ENCODE data around the gene ANGPTL7. TPM values are rescaled to one million over a fixed set of nuclear protein-coding genes. Genes with fewer than 3 reads are reported as not detected.

ANGPTL7 gene
- polyA plus RNA-seq, 2 of the 4 experiments (the other 2 are of a cell fraction), result not detected

- TF ChIP-seq, protein P1, sequence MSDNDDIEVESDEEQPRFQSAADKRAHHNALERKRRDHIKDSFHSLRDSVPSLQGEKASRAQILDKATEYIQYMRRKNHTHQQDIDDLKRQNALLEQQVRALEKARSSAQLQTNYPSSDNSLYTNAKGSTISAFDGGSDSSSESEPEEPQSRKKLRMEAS (IDR thresholded peaks at IDR 0.05), result no peak
- TF ChIP-seq TFCP2L1 (CRISPR knock-in tag; IDR thresholded peaks at IDR 0.05) (no peak), RFX5 (IDR thresholded peaks at IDR 0.05) (no peak), CBX2 (IDR thresholded peaks at IDR 0.05; ENCODE audit: borderline replicate concordance, low read depth) (no peak)
These were observed 13.7 kb upstream of the ANGPTL7 start (continued) for GRCh38 chr1:11175461-11175860.

DNA sequence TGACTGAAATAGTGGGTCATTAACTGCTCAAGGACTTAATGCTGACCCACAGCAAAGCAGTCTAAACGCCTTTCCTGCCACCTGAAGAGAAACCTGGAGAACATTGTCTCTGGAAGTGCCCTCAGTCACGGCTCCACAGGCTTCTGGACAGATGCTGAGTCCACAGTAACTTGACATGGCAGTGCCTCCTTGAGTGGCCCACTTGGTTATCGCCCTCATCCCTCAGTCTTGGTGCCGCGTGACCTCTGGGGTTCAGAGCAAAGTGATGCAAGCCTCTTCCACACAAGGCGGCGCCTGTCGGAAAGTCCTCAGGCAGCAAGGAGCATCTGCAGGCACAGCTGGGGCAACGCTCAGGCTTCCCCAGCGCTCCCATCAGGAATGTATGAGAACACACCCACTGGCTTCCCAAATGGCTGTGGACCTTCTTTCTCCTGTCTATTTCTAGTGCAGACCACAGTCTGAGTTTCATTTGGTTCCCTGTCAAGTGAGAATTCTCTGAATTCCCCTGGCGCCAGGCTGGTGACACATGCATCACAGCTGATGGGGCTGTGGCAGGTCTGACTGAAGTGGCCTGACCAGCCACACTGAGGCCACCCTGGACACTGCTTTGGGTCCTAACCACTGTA, 13.0 kb upstream of the ANGPTL7 start:
- FAIRE-seq (no peak), DNase-seq (ENCODE audit: low read depth in 1 of 2, low spot score in 1 of 2) (no peak), ATAC-seq (no peak)
- CTCF ChIA-PET, result no interaction called here
- POLR2A ChIA-PET, result no interaction called here
- Histone ChIP-seq H3K4me3 (no peak overlapping the region), H3K9me3 (no peaks in the 10 kb centered on the region), H3K27ac (no peak overlapping the region), H3K4me2 (no peak overlapping the region), H3K4me1 (no peaks in the 10 kb centered on the region)
- TF ChIP-seq CHD4 (IDR thresholded peaks at IDR 0.05; ENCODE audit: borderline replicate concordance), result no peak
- TF ChIP-seq SMC3 (IDR thresholded peaks at IDR 0.05), result no peak
- no peak for TF ChIP-seq HES2 (IDR thresholded peaks at IDR 0.05)
- TF ChIP-seq JUN (IDR thresholded peaks at IDR 0.05), result no peak
- 83% methylated on average over 3 of the region's 11 CpGs for WGBS (ENCODE audit: missing lambda C conversion rate)

GRCh38 chr1:11178021-11179015, 10.8 kb upstream of the ANGPTL7 start:
- Histone ChIP-seq H3K9me3 (no peaks in the 10 kb centered on the region), H3K4me1 (no peaks in the 10 kb centered on the region), H3K4me3 (no peak overlapping the region), H3K4me2 (no peak overlapping the region), H3K27ac (no peak overlapping the region)
- no peak for DNase-seq (ENCODE audit: low read depth in 1 of 2, low spot score in 1 of 2)
- no peak for ATAC-seq
- no peak for FAIRE-seq
- ChIA-PET CTCF (interaction anchor here (1.2 to 1.3 kb wide), 2 partner anchors 10 to 20 kb away, joined by 3 read pairs; no protein-coding TSS in a partner anchor), POLR2A (no interaction called here)
- TF ChIP-seq RCOR1 (IDR thresholded peaks at IDR 0.05; ENCODE audit: low read depth, low read length) (no peak), TP53 (CRISPR knock-in tag; IDR thresholded peaks at IDR 0.05) (no peak), PBX3 (IDR thresholded peaks at IDR 0.05) (no peak), MAFK (IDR thresholded peaks at IDR 0.05; ENCODE audit: partially characterized antibody) (no peak), HES2 (IDR thresholded peaks at IDR 0.05) (no peak), HEYL (CRISPR knock-in tag; IDR thresholded peaks at IDR 0.05) (no peak), ESRRA (IDR thresholded peaks at IDR 0.05; ENCODE audit: borderline replicate concordance, low read length) (no peak), EP300 (IDR thresholded peaks at IDR 0.05) (no peak), ELK1 (IDR thresholded peaks at IDR 0.05; ENCODE audit: low read depth, low read length) (no peak), RFX5 (IDR thresholded peaks at IDR 0.05) (no peak), GATA3 (IDR thresholded peaks at IDR 0.05; ENCODE audit: borderline replicate concordance) (no peak)
- TF ChIP-seq, protein P2, sequence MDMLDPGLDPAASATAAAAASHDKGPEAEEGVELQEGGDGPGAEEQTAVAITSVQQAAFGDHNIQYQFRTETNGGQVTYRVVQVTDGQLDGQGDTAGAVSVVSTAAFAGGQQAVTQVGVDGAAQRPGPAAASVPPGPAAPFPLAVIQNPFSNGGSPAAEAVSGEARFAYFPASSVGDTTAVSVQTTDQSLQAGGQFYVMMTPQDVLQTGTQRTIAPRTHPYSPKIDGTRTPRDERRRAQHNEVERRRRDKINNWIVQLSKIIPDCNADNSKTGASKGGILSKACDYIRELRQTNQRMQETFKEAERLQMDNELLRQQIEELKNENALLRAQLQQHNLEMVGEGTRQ (IDR thresholded peaks at IDR 0.05), result no peak
- 76% methylated on average over 7 of the region's 7 CpGs for WGBS (ENCODE audit: missing lambda C conversion rate)

All from A549 (cell line).